Measurements from ENCODE around the gene ABHD10. TPM values are rescaled to one million over a fixed set of nuclear protein-coding genes. Genes with fewer than 3 reads are reported as not detected.

Gene ABHD10
- polyA plus RNA-seq, 2 of the 4 experiments (the other 2 are of a cell fraction) = 31.8 to 42.1 TPM

DNA sequence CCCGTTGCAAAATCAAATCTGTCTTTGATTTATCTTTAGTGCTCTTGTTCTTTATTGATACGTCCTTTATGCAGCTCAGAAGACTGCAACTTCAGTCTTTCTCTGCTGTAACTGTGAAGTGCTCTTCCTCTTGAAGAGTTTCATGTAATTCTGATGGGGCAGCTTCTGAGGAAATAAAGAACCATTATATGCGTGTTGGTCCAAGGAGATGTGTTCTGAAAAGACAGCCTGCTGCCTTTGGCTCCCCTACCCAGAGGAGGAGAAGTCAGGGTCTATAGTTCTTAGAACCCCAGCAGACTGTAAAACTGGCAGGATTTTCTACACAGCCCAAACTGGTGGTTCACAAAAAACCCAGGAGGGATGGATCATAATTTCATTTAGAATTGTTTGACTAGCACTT, 22.4 kb upstream of the ABHD10 start:
- Histone ChIP-seq H3K9me3 (no peaks in the 10 kb centered on the region), H3K27ac (no peak overlapping the region), H3K4me2 (no peak overlapping the region), H3K4me1 (no peaks in the 10 kb centered on the region), H3K4me3 (no peak overlapping the region)
- ChIA-PET CTCF (interaction anchor here (0.6 to 26.1 kb wide), 5 partner anchors 11 to 239 kb away, joined by 3 to 312 read pairs (median 11); no protein-coding TSS in a partner anchor), POLR2A (no interaction called here)
- FAIRE-seq (no peak), DNase-seq (ENCODE audit: low read depth in 1 of 2, low spot score in 1 of 2) (no peak), ATAC-seq (no peak)
- TF ChIP-seq FOSB (CRISPR knock-in tag; IDR thresholded peaks at IDR 0.05) (no peak), CBX8 (IDR thresholded peaks at IDR 0.05) (no peak), HDAC2 (IDR thresholded peaks at IDR 0.05) (no peak), ZSCAN20 (CRISPR knock-in tag; IDR thresholded peaks at IDR 0.05) (no peak), CHD2 (IDR thresholded peaks at IDR 0.05; ENCODE audit: low read length, partially characterized antibody) (no peak), HMGXB4 (CRISPR knock-in tag; IDR thresholded peaks at IDR 0.05; ENCODE audit: borderline replicate concordance) (no peak), MAFK (IDR thresholded peaks at IDR 0.05; ENCODE audit: partially characterized antibody) (no peak), E2F6 (IDR thresholded peaks at IDR 0.05; ENCODE audit: borderline replicate concordance, low read depth) (no peak), ZC3H11A (IDR thresholded peaks at IDR 0.05) (no peak), RARB (CRISPR knock-in tag; IDR thresholded peaks at IDR 0.05) (no peak), JUNB (IDR thresholded peaks at IDR 0.05) (no peak), POLR2AphosphoS2 (conservative IDR thresholded peaks at IDR 0.05; ENCODE audit: low read length) (no peak), POLR2A (IDR thresholded peaks at IDR 0.05; ENCODE audit: low read length) (no peak), RCOR1 (IDR thresholded peaks at IDR 0.05; ENCODE audit: low read depth, low read length) (no peak), FOSL2 (IDR thresholded peaks at IDR 0.05) (no peak), FOSL2 (CRISPR knock-in tag; IDR thresholded peaks at IDR 0.05) (no peak), MAZ (IDR thresholded peaks at IDR 0.05; ENCODE audit: borderline replicate concordance, low read depth, low read length) (no peak), RNF2 (IDR thresholded peaks at IDR 0.05; ENCODE audit: borderline replicate concordance, low read depth) (no peak)
- TF ChIP-seq, protein P1, sequence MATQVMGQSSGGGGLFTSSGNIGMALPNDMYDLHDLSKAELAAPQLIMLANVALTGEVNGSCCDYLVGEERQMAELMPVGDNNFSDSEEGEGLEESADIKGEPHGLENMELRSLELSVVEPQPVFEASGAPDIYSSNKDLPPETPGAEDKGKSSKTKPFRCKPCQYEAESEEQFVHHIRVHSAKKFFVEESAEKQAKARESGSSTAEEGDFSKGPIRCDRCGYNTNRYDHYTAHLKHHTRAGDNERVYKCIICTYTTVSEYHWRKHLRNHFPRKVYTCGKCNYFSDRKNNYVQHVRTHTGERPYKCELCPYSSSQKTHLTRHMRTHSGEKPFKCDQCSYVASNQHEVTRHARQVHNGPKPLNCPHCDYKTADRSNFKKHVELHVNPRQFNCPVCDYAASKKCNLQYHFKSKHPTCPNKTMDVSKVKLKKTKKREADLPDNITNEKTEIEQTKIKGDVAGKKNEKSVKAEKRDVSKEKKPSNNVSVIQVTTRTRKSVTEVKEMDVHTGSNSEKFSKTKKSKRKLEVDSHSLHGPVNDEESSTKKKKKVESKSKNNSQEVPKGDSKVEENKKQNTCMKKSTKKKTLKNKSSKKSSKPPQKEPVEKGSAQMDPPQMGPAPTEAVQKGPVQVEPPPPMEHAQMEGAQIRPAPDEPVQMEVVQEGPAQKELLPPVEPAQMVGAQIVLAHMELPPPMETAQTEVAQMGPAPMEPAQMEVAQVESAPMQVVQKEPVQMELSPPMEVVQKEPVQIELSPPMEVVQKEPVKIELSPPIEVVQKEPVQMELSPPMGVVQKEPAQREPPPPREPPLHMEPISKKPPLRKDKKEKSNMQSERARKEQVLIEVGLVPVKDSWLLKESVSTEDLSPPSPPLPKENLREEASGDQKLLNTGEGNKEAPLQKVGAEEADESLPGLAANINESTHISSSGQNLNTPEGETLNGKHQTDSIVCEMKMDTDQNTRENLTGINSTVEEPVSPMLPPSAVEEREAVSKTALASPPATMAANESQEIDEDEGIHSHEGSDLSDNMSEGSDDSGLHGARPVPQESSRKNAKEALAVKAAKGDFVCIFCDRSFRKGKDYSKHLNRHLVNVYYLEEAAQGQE (IDR thresholded peaks at IDR 0.05) = no peak
- TF ChIP-seq, protein P2, sequence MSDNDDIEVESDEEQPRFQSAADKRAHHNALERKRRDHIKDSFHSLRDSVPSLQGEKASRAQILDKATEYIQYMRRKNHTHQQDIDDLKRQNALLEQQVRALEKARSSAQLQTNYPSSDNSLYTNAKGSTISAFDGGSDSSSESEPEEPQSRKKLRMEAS (IDR thresholded peaks at IDR 0.05) = no peak
- TF ChIP-seq, protein P3, sequence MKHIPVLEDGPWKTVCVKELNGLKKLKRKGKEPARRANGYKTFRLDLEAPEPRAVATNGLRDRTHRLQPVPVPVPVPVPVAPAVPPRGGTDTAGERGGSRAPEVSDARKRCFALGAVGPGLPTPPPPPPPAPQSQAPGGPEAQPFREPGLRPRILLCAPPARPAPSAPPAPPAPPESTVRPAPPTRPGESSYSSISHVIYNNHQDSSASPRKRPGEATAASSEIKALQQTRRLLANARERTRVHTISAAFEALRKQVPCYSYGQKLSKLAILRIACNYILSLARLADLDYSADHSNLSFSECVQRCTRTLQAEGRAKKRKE (CRISPR knock-in tag; IDR thresholded peaks at IDR 0.05; ENCODE audit: low read depth) = no peak
- 91% methylated on average over 3 of the region's 3 CpGs for WGBS (ENCODE audit: missing lambda C conversion rate)
